SIG-M5 treated with dmso at 0.1 percent for 504 hours (cell line): ENCODE results near the gene TEAD1.

Experiments used
- DNase-seq: peaks from one replicate; lab custom pipeline; 2025; ENCODE audit not compliant: unreplicated experiment; lab: John Stamatoyannopoulos, UW

Gene TEAD1

GRCh38 chr11:12925520-12925919 lies 251.3 kb downstream of the TEAD1 start:
- no peak for DNase-seq

- no peak for DNase-seq
These were observed 253.0 kb downstream of the TEAD1 start for GRCh38 chr11:12927221-12927620.

GRCh38 chr11:12927886-12928285 lies 253.7 kb downstream of the TEAD1 start:
- no peak for DNase-seq

- DNase-seq, result no peak
These were observed 256.6 kb downstream of the TEAD1 start for GRCh38 chr11:12930850-12931249.

- DNase-seq, result no peak
These were observed 258.3 kb downstream of the TEAD1 start for GRCh38 chr11:12932485-12932884.

- DNase-seq, result no peak
These were observed 262.0 kb downstream of the TEAD1 start for GRCh38 chr11:12936200-12936599.

GRCh38 chr11:12938590-12939247 lies 264.5 kb downstream of the TEAD1 start:
- no peak for DNase-seq

- no peak for DNase-seq
These were observed 267.4 kb downstream of the TEAD1 start for GRCh38 chr11:12941671-12942070.

GRCh38 chr11:12942157-12942556 lies 267.9 kb downstream of the TEAD1 start:
- no peak for DNase-seq

GRCh38 chr11:12943311-12943710 lies 269.1 kb downstream of the TEAD1 start:
- DNase-seq, result no peak

- no peak for DNase-seq
These were observed 270.7 kb downstream of the TEAD1 start for GRCh38 chr11:12944889-12945288.

- DNase-seq, result no peak
These were observed 275.2 kb downstream of the TEAD1 start for GRCh38 chr11:12949453-12949852.

- no peak for DNase-seq
These were observed 276.4 kb downstream of the TEAD1 start for GRCh38 chr11:12950670-12951069.

- DNase-seq, result no peak
These were observed 277.2 kb downstream of the TEAD1 start for GRCh38 chr11:12951376-12951775.

- no peak for DNase-seq
These were observed 277.9 kb downstream of the TEAD1 start for GRCh38 chr11:12952094-12952493.

- DNase-seq, result no peak
These were observed 284.8 kb downstream of the TEAD1 start for GRCh38 chr11:12958986-12959385.

- DNase-seq, result no peak
These were observed 287.4 kb downstream of the TEAD1 start for GRCh38 chr11:12961615-12962014.

GRCh38 chr11:12962306-12962705 lies 288.1 kb downstream of the TEAD1 start:
- peak; percentile 39 for DNase-seq

GRCh38 chr11:12963051-12963450 lies 288.8 kb downstream of the TEAD1 start:
- DNase-seq, result no peak

- DNase-seq, result peak; percentile 34
These were observed 289.7 kb downstream of the TEAD1 start for GRCh38 chr11:12963792-12964536.

GRCh38 chr11:12964650-12965049 lies 290.4 kb downstream of the TEAD1 start:
- DNase-seq, result no peak

GRCh38 chr11:12966002-12966401 lies 291.8 kb downstream of the TEAD1 start:
- no peak for DNase-seq

- peak; percentile 5 for DNase-seq
These were observed 293.9 kb downstream of the TEAD1 start for GRCh38 chr11:12968101-12968500.
